Gastroesophageal sphincter (tissue), 4 donors: ENCODE data around the gene UBE4B. TPM values are rescaled to one million over a fixed set of nuclear protein-coding genes. Genes with fewer than 3 reads are reported as not detected.
A peak's percentile ranks its signal among the peaks of the same experiment; 100 is the strongest.
"Not testable (repeated sequence)": the region's sequence is repeated elsewhere in the genome, so short reads cannot be mapped to it uniquely, and the experiment has no call there.

ENCODE experiments used
- ATAC-seq: fragments of 150-250 bp; one replicate; pipeline ENCODE4 v1.9.1; 2016; ENCODE audit warnings: mild to moderate bottlenecking, moderate library complexity
- H3K27ac ChIP-seq, 4 donors: fragments of 200-600 bp; sonication (generic) in 3 of 4; 1 replicate in 3 of 4; 2 replicates in 1 of 4; pipeline ENCODE4 v1.5.1; 2016 to 2019
- H3K27me3 ChIP-seq: fragments of 200-600 bp; sonication (generic); one replicate; pipeline ENCODE4 v1.5.1; 2019
- H3K36me3 ChIP-seq, 2 donors: fragments of 200-600 bp; sonication (generic); one replicate each; pipeline ENCODE4 v1.5.1; 2019; ENCODE audit warnings: control low read depth in 1 of 2
- H3K4me1 ChIP-seq, 3 donors: fragments of 200-600 bp; sonication (generic); 1 replicate in 2 of 3; 2 replicates in 1 of 3; pipeline ENCODE4 v1.5.1; 2016 to 2019; ENCODE audit warnings: control low read depth in 2 of 3
- H3K4me3 ChIP-seq, 2 donors: fragments of 200-600 bp; sonication (generic); one replicate each; pipeline ENCODE4 v1.5.1; 2019; ENCODE audit warnings: mild to moderate bottlenecking in 1 of 2, moderate library complexity in 1 of 2
- H3K9me3 ChIP-seq, 3 donors: fragments of 200-600 bp; sonication (generic); one replicate each; pipeline ENCODE4 v1.5.1; 2017 to 2019; ENCODE audit warnings: control low read depth in 2 of 3
- EP300 ChIP-seq: sonication (generic); formaldehyde crosslinking; IDR thresholded peaks from one replicate; pipeline ENCODE4 v1.6.1; 2017; ENCODE audit warnings: antibody characterized with exemption, mild to moderate bottlenecking
- POLR2A ChIP-seq, 2 donors: fragments of 450-650 bp; IDR thresholded peaks; one replicate each; pipeline ENCODE4 v1.6.1; 2017; ENCODE audit warnings: antibody characterized with exemption in 2 of 2, mild to moderate bottlenecking in 2 of 2, moderate library complexity in 1 of 2
- POLR2AphosphoS5 ChIP-seq: sonication (generic); formaldehyde crosslinking; IDR thresholded peaks from one replicate; pipeline ENCODE4 v1.6.1; 2017; ENCODE audit warnings: antibody characterized with exemption
- WGBS, 2 donors: methylation state at CpG; one replicate each; pipeline ENCODE4 v1.1.5; 2018; ENCODE audit warnings: low coverage in 1 of 2; 5-methylcytosine and 5-hydroxymethylcytosine counted together
- total RNA-seq, 4 donors: library from RNA; depleted of rRNA; stranded (reverse); fragments of >200 nt; gene quantifications; one replicate each; pipeline ENCODE4 v1.1.0, GENCODE V29; 2016
- TF ChIP-seq, protein P1 (sequence below), 4 experiments: fragments of 200-600 bp in 2 of 4; fragments of 450-650 bp in 2 of 4; sonication (generic) in 1 of 4; IDR thresholded peaks; one replicate each; pipeline ENCODE4 v1.5.1; 2017 to 2019; ENCODE audit warnings: antibody characterized with exemption in 4 of 4, mild to moderate bottlenecking in 2 of 4, moderate library complexity in 2 of 4

UBE4B gene
- total RNA-seq, 4 donors from 2014 or later = 56.9 to 120 (median 83.2) TPM

DNA sequence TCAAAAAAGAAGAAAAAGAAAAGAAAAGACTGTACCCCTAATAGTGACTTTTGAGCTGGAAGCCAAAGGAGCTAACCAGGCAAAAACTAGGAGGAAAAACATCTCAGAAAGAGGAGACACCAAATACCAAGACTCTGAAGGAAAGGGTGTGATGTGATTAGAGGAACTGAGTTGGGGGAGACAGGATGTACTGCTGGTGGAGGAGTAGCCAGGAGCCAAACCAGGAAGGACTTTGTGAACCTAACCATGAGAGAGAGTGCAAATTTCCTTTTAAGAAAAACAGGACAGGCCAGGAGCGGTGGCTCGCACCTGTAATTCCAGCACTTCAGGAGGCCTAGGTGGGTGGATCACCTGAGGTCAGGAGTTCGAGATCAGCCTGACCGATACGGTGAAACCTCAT, 39.8 kb upstream of the UBE4B start:
- no peaks in the 10 kb centered on the region for H3K9me3 ChIP-seq
- peaks cover 0 to 31% (median 0%) of the 10 kb centered on the region in 3 donors for H3K4me1 ChIP-seq
- peaks cover 11% of the 10 kb centered on the region for H3K27me3 ChIP-seq
- H3K27ac ChIP-seq = peak overlapping the region in 2 of 4 donors; percentile 26 to 39
- WGBS, 2 donors = 88% methylated on average over 5 of the region's 5 CpGs; no CpG with 5 or more reads in 1 of the 2 donors
- no peak for ATAC-seq
- peaks cover 0 to 5% of the 10 kb centered on the region in 2 donors for H3K36me3 ChIP-seq
- no peak for TF ChIP-seq EP300
- no peak for TF ChIP-seq POLR2AphosphoS5
- no peak for TF ChIP-seq POLR2A (IDR thresholded peaks at IDR 0.05)
- TF ChIP-seq, protein P1, sequence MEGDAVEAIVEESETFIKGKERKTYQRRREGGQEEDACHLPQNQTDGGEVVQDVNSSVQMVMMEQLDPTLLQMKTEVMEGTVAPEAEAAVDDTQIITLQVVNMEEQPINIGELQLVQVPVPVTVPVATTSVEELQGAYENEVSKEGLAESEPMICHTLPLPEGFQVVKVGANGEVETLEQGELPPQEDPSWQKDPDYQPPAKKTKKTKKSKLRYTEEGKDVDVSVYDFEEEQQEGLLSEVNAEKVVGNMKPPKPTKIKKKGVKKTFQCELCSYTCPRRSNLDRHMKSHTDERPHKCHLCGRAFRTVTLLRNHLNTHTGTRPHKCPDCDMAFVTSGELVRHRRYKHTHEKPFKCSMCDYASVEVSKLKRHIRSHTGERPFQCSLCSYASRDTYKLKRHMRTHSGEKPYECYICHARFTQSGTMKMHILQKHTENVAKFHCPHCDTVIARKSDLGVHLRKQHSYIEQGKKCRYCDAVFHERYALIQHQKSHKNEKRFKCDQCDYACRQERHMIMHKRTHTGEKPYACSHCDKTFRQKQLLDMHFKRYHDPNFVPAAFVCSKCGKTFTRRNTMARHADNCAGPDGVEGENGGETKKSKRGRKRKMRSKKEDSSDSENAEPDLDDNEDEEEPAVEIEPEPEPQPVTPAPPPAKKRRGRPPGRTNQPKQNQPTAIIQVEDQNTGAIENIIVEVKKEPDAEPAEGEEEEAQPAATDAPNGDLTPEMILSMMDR (IDR thresholded peaks at IDR 0.05) = no peak
- no peak overlapping the region for H3K4me3 ChIP-seq

DNA sequence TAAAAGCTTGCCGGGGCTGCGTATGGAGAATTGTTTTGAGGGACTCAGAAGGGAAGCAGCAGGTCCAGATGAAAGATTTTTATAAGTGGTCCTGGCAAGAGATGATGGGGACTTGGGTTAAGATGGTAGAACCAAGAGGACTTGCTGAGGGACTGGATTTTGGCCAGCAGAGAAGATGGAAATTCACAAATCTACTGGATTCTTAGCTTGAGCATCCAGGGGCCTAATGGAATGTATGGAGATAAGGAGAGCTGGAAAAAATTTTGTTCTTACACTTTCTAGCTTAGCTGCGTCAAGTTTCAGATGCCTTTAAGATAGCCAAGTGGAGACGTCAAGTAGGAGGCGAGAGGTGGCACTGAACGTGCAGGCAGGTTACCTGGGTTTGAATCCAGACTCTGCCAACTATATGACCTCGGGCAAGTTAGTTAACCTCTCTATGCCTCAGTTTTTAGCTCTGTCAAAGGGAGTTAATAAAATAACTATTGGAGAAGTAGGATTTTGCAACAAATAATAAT, 39.1 kb upstream of the UBE4B start:
- 69 to 88% methylated on average over 5 to 7 of the region's 7 CpGs for WGBS, 2 donors
- no peak overlapping the region for H3K4me3 ChIP-seq
- H3K36me3 ChIP-seq = peaks cover 0 to 5% of the 10 kb centered on the region in 2 donors
- ATAC-seq = no peak
- no peaks in the 10 kb centered on the region for H3K9me3 ChIP-seq
- TF ChIP-seq, protein P1 (IDR thresholded peaks at IDR 0.05) = no peak
- no peak for TF ChIP-seq POLR2A (IDR thresholded peaks at IDR 0.05)
- no peak for TF ChIP-seq POLR2AphosphoS5
- no peak for TF ChIP-seq EP300
- peak overlapping the region in 2 of 4 donors; percentile 26 to 39 for H3K27ac ChIP-seq
- peaks cover 17% of the 10 kb centered on the region for H3K27me3 ChIP-seq
- H3K4me1 ChIP-seq = peaks cover 0 to 34% (median 0%) of the 10 kb centered on the region in 3 donors

DNA sequence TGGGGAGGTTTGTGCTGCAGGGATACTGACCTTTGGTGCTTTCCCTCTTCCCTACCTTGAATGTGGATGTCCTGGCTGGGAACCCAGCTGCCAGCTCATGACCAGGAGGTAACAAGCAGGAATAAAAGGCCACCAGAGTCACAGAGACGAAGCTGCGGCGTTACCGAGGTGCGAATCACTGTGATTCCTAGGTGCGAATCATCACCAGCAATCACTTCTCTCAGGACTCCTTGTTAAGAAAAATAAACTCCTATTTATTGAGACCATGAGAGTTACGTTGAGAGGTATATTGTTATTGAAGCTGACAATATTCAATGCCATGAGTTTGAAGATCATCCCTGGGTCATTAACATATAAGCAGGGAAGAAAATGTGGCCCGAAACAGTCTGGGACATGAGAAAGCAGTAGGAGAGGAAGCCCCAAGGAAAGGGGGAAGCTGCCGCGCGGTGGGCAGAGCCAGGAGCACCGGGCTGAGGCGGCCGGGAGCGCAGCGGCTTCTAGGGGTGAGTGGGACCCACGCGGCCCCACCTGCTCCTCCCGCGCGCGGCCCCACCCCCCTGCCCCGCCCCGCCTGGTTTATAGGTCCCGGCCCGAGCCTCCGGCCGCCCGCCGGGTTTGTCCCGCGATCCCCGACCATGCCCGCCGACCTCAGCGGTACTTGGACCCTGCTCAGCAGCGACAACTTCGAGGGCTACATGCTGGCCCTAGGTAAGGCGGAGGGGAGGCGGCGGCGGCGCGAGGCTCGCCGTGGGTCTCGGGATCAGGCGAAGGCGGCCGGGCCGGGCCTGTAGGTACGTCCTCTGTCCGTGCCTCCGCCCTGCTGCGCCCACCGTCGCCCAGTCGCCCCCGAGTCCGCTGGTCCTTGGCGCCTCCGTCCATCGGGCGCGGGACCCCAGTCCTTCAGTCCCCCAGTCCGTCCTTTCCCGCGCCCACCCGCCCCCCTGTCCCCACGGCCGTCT, 35.9 kb upstream of the UBE4B start, which contains the start of gene RBP7:
Gene RBP7 (plus strand): TSS at position 605 of the 959 bp plus-strand sequence. CDS start 31 bp downstream, at position 636.
- Histone ChIP-seq H3K27me3 (peaks cover 24% of the 10 kb centered on the region), H3K9me3 (no peaks in the 10 kb centered on the region), H3K4me1 (peaks cover 0 to 18% (median 0%) of the 10 kb centered on the region in 3 donors), H3K4me3 (peak within 1 kb of the TSS; percentile 46 to 71), H3K27ac (peak within 1 kb of the TSS in 2 of 4 donors; percentile 23 to 70), H3K36me3 (no peaks in the 10 kb centered on the region)
- WGBS, 2 donors = 30 to 45% methylated on average over 4 to 16 of the region's 71 CpGs
- ATAC-seq = peak; percentile 57
- TF ChIP-seq EP300 (no peak), POLR2AphosphoS5 (no peak), POLR2A (IDR thresholded peaks at IDR 0.05) (no peak)
- TF ChIP-seq, protein P1 (IDR thresholded peaks at IDR 0.05) = no peak

DNA sequence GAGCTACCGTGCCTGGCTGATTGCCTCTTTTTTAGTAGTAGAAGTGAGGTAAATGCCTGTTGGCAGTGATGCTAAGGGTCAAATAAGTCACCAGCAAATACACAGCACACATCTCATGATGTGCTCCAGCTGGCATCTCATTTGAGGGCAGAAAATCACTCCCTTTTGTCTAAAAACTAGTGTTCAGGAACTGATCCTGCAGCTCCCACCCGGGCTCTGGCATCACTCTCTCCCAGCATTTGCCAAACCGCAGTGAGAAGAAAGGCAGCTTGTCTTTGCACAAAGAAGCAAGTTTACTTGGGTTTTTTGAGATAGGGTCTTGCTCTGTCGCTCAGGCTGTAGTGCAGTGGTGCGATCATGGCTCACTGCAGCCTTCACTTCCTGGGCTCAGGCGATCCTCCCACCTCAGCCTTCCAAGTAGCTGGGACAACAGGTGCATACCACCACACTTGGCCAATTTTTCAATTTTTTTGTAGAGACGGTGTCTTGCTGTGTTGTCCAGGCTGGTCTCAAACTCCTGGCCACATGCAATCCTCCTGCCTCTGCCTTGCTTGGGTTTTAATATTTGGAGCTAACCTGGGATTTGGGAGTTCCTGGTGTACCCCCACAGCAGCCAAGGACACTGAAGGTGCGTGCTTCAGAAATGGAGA, 31.6 kb upstream of the UBE4B start:
- ATAC-seq = no peak
- Histone ChIP-seq H3K27ac (no peak overlapping the region), H3K27me3 (peaks cover 24% of the 10 kb centered on the region), H3K4me1 (peaks cover 0 to 18% (median 0%) of the 10 kb centered on the region in 3 donors), H3K4me3 (no peak overlapping the region), H3K9me3 (no peaks in the 10 kb centered on the region), H3K36me3 (no peaks in the 10 kb centered on the region)
- WGBS, 2 donors = 68% methylated on average over 8 of the region's 8 CpGs; no CpG with 5 or more reads in 1 of the 2 donors
- no peak for TF ChIP-seq POLR2AphosphoS5
- no peak for TF ChIP-seq POLR2A (IDR thresholded peaks at IDR 0.05)
- TF ChIP-seq, protein P1 (IDR thresholded peaks at IDR 0.05) = no peak
- no peak for TF ChIP-seq EP300

DNA sequence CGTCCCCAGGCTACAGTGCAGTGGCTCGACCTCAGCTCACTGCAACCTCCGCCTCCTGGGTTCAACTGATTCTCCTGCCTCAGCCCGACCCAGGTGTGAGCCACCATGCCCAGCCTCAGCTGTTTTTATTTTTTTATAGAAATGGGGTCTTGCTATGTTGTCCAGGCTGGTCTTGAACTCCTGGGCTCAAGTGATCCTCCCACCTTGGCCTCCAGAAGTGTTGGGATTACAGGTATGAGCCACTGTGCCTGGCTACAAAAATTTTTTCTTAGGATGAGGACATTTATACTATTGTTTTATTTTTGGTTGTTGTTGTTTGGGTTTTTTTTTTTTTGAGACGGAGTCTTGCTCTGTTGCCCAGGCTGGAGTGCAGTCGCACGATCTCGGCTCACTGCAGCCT, 27.5 kb upstream of the UBE4B start:
- not testable (repeated sequence) for H3K27ac ChIP-seq, ATAC-seq, H3K4me1 ChIP-seq, H3K9me3 ChIP-seq, H3K36me3 ChIP-seq, H3K4me3 ChIP-seq, H3K27me3 ChIP-seq
- WGBS, 2 donors = 80 to 95% methylated on average over 7 to 8 of the region's 8 CpGs
